ENCODE measurements around the gene JUN.

GRCh38 chr1:58780411-58780810, 3.4 kb downstream of the JUN start:
- TF ChIP-seq, protein P1, sequence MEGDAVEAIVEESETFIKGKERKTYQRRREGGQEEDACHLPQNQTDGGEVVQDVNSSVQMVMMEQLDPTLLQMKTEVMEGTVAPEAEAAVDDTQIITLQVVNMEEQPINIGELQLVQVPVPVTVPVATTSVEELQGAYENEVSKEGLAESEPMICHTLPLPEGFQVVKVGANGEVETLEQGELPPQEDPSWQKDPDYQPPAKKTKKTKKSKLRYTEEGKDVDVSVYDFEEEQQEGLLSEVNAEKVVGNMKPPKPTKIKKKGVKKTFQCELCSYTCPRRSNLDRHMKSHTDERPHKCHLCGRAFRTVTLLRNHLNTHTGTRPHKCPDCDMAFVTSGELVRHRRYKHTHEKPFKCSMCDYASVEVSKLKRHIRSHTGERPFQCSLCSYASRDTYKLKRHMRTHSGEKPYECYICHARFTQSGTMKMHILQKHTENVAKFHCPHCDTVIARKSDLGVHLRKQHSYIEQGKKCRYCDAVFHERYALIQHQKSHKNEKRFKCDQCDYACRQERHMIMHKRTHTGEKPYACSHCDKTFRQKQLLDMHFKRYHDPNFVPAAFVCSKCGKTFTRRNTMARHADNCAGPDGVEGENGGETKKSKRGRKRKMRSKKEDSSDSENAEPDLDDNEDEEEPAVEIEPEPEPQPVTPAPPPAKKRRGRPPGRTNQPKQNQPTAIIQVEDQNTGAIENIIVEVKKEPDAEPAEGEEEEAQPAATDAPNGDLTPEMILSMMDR (conservative IDR thresholded peaks at IDR 0.05; ENCODE audit: low read length): no peak
- TF ChIP-seq EZH2phosphoT487 (IDR thresholded peaks at IDR 0.05; ENCODE audit: borderline replicate concordance): no peak

Data from Loucy (cell line).